Measurements from ENCODE around the gene LACTB. TPM values are rescaled to one million over a fixed set of nuclear protein-coding genes. Genes with fewer than 3 reads are reported as not detected.

Gene LACTB
- total RNA-seq, 1 experiment from 2014 or later, result 4.4 TPM

DNA sequence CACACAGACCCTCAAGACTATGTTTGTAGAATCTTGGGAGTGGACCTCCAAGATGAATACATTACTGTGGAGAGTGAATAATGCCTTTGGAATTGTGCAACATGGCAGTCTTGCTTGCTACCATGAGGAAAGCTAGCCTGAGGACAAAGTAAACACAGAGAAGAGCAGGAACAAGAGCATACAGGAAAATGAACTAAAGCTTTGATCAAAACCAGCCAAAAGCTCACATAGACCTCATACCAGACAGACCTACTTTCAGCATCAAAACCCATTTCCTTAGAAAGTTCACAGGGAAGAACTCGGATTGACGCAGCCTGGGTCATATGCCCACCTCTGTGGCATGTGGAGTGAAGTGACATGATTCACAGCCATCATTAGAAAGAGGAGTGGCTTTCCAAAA lies 64.4 kb downstream of the LACTB start:
- Histone ChIP-seq H3K36me3 (ENCODE audit: insufficient read depth, low read length, poor library complexity, severe bottlenecking) (no peaks in the 10 kb centered on the region), H3K27ac (ENCODE audit: low read depth, low read length, poor library complexity, severe bottlenecking) (no peak overlapping the region), H3K27me3 (replicated peaks; ENCODE audit: insufficient read depth, low read depth, low read length, poor library complexity) (no peaks in the 10 kb centered on the region), H3K4me1 (ENCODE audit: insufficient read depth, low read length, poor library complexity, severe bottlenecking) (peaks cover 10% of the 10 kb centered on the region), H3K9me3 (ENCODE audit: low read depth, low read length, poor library complexity, severe bottlenecking) (no peaks in the 10 kb centered on the region), H3K4me3 (ENCODE audit: low read depth, low read length, poor library complexity, severe bottlenecking) (no peak overlapping the region)
- DNase-seq (ENCODE audit: low spot score), result no peak
- TF ChIP-seq CTCF (conservative IDR thresholded peaks at IDR 0.05; ENCODE audit: low read depth, low read length), result no peak
- TF ChIP-seq EZH2 (IDR thresholded peaks at IDR 0.05; ENCODE audit: borderline replicate concordance, low read depth, low read length, poor library complexity, severe bottlenecking), result no peak
- ChIA-PET POLR2A (ENCODE audit: low non-redundant PET) (no interaction called here), CTCF (no interaction called here)
- BruUV-seq (replicated peaks), result no TSS peak
- intact Hi-C loops (cut with micrococcal nuclease; ENCODE audit: unreplicated experiment), result loop anchor here (5.0 kb wide), 2 partner anchors 71 to 91 kb away; partner anchors contain the start of gene APH1B

DNA sequence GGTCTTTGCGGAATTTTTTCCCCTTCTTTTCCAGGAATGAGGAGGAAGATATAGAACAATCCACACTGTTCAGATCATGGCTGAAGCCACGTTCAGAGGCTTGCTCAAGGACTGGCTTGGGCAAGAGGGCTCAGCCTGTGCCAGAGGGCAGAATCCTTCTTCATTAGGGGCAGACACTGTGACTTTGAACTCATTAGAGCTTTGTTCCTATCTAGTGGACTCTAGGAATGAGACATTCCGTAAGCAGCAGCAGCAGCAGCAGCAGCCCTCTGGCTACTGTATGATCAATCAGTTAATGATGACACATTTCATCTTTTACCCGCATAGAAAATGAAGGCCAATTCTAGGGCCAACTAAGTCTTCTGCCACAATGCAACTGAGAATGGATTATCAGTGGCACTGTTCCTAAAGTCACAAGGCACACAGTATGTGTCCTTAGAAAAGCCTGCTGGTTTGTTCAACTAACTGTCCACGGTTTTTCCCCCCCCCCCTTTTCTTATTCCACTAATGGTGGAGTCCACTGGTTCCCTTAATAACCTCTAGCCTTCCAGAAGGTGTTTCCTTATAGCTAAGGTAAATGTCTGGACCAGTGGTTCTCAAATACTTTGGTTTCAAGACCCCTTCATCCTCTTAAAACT lies 66.0 kb downstream of the LACTB start:
- intact Hi-C loops (cut with micrococcal nuclease; ENCODE audit: unreplicated experiment), result loop anchor here (5.0 kb wide), 2 partner anchors 70 to 90 kb away; partner anchors contain the start of gene APH1B
- POLR2A ChIA-PET (ENCODE audit: low non-redundant PET), result no interaction called here
- TF ChIP-seq EZH2 (IDR thresholded peaks at IDR 0.05; ENCODE audit: borderline replicate concordance, low read depth, low read length, poor library complexity, severe bottlenecking) (no peak), CTCF (conservative IDR thresholded peaks at IDR 0.05; ENCODE audit: low read depth, low read length) (no peak)
- peaks cover 10% of the 10 kb centered on the region for H3K4me1 ChIP-seq (ENCODE audit: insufficient read depth, low read length, poor library complexity, severe bottlenecking)
- no TSS peak for BruUV-seq (replicated peaks)
- no peaks in the 10 kb centered on the region for H3K9me3 ChIP-seq (ENCODE audit: low read depth, low read length, poor library complexity, severe bottlenecking)
- no peaks in the 10 kb centered on the region for H3K27me3 ChIP-seq (replicated peaks; ENCODE audit: insufficient read depth, low read depth, low read length, poor library complexity)
- H3K36me3 ChIP-seq (ENCODE audit: insufficient read depth, low read length, poor library complexity, severe bottlenecking), result no peaks in the 10 kb centered on the region
- CTCF ChIA-PET, result no interaction called here
- no peak for DNase-seq (ENCODE audit: low spot score)
- no peak overlapping the region for H3K27ac ChIP-seq (ENCODE audit: low read depth, low read length, poor library complexity, severe bottlenecking)
- no peak overlapping the region for H3K4me3 ChIP-seq (ENCODE audit: low read depth, low read length, poor library complexity, severe bottlenecking)

DNA sequence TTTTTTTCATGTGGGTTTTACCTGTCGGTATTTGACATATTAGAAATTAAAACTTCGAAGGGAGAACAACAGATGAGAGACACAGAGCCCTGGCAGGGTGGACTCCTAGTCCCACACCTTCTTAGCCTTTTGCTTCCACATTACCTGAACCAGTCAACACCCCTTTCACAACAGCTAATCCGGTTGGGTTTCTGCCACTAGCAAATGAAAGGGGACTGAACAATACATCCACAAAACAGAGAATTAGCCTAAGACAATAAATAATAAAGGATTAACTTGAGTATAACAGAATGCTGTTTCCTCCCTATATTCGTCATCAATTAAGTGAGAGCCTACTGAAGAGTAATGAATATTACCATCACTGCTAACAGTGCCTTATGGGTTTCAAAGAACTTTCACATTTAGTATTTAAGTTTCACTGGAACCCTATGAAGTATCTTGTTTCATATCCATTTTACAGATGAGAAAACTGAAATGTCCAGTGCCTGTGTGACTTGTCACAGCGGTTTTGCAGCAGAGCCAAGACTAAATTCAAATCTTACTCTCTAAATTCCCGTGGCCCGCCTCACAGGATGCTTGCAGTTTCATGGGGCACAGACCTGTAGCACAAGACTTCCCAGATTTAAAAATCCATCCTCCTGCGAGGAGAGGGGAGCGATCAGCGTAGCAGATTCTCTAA lies 66.7 kb downstream of the LACTB start:
- intact Hi-C loops (cut with micrococcal nuclease; ENCODE audit: unreplicated experiment), result loop anchor here (5.0 kb wide), 2 partner anchors 69 to 89 kb away; partner anchors contain the start of gene APH1B
- no peaks in the 10 kb centered on the region for H3K36me3 ChIP-seq (ENCODE audit: insufficient read depth, low read length, poor library complexity, severe bottlenecking)
- no TSS peak for BruUV-seq (replicated peaks)
- DNase-seq (ENCODE audit: low spot score), result no peak
- H3K27ac ChIP-seq (ENCODE audit: low read depth, low read length, poor library complexity, severe bottlenecking), result no peak overlapping the region
- peaks cover 10% of the 10 kb centered on the region for H3K4me1 ChIP-seq (ENCODE audit: insufficient read depth, low read length, poor library complexity, severe bottlenecking)
- ChIA-PET POLR2A (ENCODE audit: low non-redundant PET) (interaction anchor here (0.6 kb wide), 1 partner anchor 187 kb away, joined by 3 read pairs; no protein-coding TSS in a partner anchor), CTCF (no interaction called here)
- no peaks in the 10 kb centered on the region for H3K27me3 ChIP-seq (replicated peaks; ENCODE audit: insufficient read depth, low read depth, low read length, poor library complexity)
- no peaks in the 10 kb centered on the region for H3K9me3 ChIP-seq (ENCODE audit: low read depth, low read length, poor library complexity, severe bottlenecking)
- TF ChIP-seq CTCF (conservative IDR thresholded peaks at IDR 0.05; ENCODE audit: low read depth, low read length) (no peak), EZH2 (IDR thresholded peaks at IDR 0.05; ENCODE audit: borderline replicate concordance, low read depth, low read length, poor library complexity, severe bottlenecking) (no peak)
- H3K4me3 ChIP-seq (ENCODE audit: low read depth, low read length, poor library complexity, severe bottlenecking), result peak overlapping the region; percentile 94

All from A673 (cell line).